Left colon (tissue), 2 donors: Measurements from ENCODE around the gene MTA3. TPM values are rescaled to one million over a fixed set of nuclear protein-coding genes. Genes with fewer than 3 reads are reported as not detected.
"Not testable (repeated sequence)": the region's sequence is repeated elsewhere in the genome, so short reads cannot be mapped to it uniquely, and the experiment has no call there.

Source experiments
- ATAC-seq: fragments of 200-7000 bp; cut with Tn5 transposase; one replicate; pipeline ENCODE4 v1.9.1; 2020; ENCODE audit warnings: mild to moderate bottlenecking, moderate library complexity
- DNase-seq, 2 donors: peaks; one replicate each; pipeline ENCODE4 v3.0.0-alpha.2; 2020
- intact Hi-C, 2 donors: fragments of 100-400 bp; cut with DNase I in 1 of 2; cut with micrococcal nuclease in 1 of 2; formaldehyde crosslinking; loops; one replicate each; pipeline versions ENCODE4 v1.11.2 to v1.14.0; 2022; cut with DNase I, micrococcal nuclease
- long read RNA-seq: library from polyadenylated mRNA; unstranded; transcript quantifications from one replicate; pipeline ENCODE4 v2.0.0, GENCODE V29; 2021
- total RNA-seq, 2 donors: library from RNA; stranded (reverse); fragmentation: NEBNext Ultra II Directional; extraction: Animal tissue kit (Norgen Biotek cat#: 25700); gene quantifications; one replicate each; pipeline ENCODE4 v1.2.1, GENCODE V29; 2021
- donor health status: DM: no; HTN: no; CAD: no.
- donor health status: DM: yes; HTN: yes; CAD: no.

Gene MTA3
- 10 to 100 TPM; 39.1 to 47.4 TPM for total RNA-seq
- long read RNA-seq, transcript MTA3-204 (14 exons, 2,041 nt): major isoform, 30 of 86 reads
- long read RNA-seq, transcript MTA3-205 (14 exons, 2,202 nt): minor isoform, 29 of 86 reads
- long read RNA-seq, partial matches to known transcripts: 7 of 86 reads
- long read RNA-seq, other reads (novel, unspliced or antisense): 19 of 86 reads

DNA sequence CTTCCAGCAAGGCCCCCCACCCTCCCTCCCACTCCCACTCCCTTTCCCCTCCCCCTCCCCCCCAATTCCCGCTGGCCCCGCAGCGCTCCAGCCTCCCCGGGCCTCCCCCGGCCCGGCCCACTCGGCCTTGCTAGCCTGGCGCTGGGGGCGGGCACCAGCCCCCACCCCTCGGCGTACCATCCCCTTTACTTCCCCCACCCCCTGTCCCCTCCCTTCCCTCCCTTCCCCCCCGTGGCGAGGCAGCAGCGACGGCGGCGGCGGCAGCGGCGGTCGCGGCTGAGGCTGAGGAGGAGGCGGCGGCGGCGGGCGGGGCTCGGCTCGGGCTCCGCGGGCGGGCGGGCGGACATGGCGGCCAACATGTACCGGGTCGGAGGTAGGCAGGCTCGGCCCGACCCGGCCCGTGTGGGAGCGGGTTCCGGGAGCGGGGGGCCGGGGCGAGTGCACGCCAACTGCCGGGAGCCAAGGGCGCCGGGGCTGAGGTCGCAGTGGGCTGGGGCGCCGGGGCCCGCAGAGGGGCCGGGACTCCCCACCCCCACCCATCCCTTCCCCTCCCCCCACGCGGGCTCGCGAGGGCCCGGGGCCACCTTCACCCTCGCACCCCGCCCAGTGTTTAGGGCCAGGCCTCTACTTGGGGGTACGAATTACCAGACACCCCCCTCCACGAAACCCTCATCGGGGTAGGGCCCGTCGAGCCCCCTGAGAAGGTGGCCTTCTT, at the start of gene MTA3:
TSS of gene MTA3 (plus strand) at position 232 of the 715 bp plus-strand sequence. CDS start at position 346, 114 bp downstream.
- intact Hi-C loops: no loop called here
- peak; percentile 48 to 81 for DNase-seq
- peak; percentile 79 for ATAC-seq

DNA sequence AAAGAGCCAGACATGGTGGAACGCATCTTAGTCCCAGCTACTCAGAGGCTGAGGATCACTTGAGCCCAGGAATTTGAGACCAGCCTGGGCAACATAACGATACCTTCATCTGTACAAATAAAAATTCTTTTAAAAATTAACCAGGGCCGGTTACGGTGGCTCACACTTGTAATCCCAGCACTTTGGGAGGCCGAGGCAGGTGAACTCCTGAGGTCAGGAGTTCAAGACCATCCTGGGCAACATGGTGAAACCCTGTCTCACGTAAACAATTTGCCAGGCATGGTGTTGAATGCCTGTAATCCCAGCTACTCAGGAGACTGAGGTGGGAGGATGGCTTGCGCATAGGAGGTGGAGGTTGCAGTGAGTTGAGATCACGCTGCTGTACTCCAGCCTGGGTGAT, 48.8 kb upstream of the MTA3 start:
- no peak for ATAC-seq
- intact Hi-C loops: no loop called here
- DNase-seq: no peak

DNA sequence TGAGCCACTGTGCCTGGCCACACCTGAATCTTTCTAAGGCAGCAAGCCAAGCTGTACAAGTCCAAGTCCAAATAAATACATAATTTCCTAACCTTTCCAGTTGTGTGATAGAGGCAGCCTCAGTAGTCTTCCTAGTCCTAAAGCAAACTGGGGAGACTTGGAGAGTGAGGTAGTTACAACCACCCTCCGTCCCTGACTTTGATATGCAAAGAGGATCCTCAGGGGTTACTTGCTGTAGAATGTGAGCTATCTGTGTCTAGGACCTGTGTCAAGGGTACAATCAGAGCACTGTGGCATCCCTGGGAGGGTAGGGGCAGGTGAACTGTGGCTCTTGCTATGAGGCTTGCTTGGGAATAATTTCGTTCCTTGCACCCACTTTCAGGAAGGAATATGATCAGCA, 46.4 kb upstream of the MTA3 start:
- ATAC-seq (no peak), DNase-seq (no peak)
- intact Hi-C loops: no loop called here

DNA sequence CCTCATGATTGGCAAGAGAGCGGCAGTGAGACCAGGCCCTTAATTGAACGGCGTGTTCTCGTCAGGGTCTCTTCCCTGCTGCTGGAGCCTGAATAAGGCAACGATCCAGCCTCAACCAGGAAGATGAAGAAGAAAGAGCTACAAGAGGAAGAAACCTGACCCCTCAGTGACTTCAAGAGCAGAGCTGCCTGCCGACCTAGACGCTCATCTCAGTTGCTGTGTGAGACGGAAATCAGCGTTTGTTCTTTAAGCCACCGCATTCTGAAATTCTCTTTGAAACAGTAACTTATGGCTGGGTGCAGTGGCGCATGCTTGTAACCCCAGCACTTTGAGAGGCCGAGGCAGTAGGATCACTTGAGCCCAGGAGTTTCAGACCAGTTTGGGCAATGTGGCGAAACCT, 45.1 kb upstream of the MTA3 start:
- DNase-seq (no peak), ATAC-seq (no peak)
- intact Hi-C loops: no loop called here

DNA sequence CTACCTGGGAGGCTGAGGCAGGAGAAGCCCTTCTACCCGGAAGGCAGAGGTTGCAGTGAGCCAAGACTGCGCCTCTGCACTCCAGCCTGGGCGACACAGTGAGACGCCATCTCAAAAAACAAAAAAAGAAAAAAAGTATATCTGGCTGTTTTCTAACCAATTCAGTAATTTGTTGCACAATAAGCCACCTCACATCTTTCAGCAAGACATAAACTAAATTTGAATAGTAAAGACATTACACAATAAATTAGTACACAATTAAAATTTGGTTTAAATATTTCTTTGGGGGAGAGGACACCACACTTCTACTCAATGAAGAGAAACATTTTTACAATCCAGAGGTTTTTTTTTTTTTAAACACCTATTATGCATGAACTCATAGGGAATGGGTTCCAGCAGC, 36.0 kb upstream of the MTA3 start:
- ATAC-seq (no peak), DNase-seq (no peak)
- intact Hi-C loops: no loop called here

DNA sequence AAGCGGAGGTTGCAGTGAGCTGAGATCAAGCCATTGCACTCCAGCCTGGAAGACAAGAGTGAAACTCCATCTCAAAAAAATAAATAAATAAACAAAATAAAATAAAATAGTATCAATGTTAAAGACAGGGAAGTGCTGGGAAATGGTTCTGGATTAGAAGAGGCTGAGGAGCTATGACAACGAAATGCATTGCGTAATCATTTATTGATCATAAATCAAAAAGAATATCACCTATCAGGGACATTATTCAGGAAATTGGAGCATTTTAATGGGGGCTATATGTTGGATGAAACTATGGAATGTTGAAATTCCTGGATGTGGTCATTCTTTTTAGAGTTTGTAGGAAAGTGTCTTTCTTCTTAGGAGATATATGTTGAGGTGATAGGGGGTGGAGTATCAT, 30.9 kb upstream of the MTA3 start:
- no peak for DNase-seq

DNA sequence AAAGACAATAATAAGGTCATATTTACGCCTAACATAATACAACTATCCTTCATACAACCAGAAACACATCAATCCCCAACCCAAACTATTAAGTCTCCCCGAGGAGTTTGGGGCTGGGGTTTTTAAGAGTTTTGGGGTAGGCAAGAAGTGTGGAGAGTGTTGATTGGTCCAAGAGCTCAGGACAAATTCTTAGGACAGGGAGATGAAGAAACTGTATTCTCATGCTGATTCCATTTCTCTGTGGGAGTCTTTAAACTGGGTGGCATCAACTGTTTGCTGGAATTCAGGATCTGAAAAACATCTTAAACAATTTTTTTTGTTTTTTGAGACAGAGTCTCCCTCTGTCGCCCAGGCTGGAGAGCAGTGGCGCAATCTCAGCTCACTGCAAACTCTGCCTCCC, 25.6 kb upstream of the MTA3 start:
- intact Hi-C loops: no loop called here
- DNase-seq (no peak), ATAC-seq (no peak)

More for the DNA sequence above, 30.9 kb upstream of the MTA3 start:
- intact Hi-C loops: no loop called here
- no peak for ATAC-seq

DNA sequence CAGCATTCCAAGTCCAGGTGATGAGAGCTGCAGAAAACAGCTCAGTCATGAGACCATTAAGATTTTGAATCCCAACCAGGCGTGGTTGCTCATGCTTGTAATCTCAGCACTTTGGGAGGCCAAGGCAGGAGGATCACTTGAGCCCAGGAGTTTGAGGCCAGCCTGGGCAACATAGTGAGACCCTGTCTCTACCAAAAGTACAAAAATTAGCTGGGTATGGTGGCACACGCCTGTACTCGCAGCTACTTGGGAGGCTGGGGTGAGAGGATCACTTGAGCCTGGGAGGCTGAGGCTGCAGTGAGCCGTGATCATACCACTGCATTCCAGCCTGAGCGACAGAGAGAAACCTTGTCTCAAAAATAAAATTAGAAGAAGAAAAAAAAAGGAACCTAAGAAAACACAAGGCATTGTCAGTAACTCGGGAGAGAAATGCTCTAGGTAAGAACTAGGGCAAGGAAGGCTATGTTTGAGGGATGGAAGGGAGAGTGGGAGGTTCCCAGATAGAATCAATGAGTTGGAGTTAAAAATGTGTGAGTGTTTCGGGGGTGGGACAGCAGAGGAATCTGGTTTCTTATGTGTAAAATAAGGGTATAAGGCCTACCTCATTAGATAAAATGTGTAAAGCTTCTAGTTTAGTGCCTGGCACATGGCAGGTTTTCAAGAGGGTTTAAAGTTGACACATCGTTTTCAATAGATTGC, 23.3 kb upstream of the MTA3 start:
- DNase-seq (no peak), ATAC-seq (no peak)
- intact Hi-C loops: no loop called here

DNA sequence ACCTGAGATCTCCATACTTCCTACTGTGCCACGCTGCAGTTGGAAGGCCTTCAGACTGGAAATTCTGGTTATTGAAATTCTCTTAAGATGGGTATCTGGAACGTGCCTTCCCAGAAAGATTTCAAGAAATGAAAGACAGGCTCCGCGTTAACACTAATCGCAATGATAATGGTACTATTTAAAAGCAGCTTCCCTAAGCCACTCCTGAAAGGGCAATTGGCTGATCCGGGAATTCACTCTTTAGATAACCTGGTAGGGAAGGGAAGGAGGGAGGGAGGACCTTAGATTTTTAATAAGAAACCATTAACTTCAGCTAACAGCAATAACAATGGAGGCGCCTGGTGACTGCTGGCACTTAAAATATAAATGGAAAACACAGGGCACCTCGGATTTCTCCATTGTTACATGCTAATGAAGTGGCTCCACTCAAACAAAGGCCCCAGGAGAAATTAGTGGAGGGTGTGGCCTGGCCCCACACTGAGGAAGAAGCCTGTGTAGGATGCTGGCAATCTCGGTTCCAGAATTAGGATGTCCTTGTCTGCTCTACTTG, 22.5 kb upstream of the MTA3 start:
- ATAC-seq (no peak), DNase-seq (no peak)
- intact Hi-C loops: no loop called here

DNA sequence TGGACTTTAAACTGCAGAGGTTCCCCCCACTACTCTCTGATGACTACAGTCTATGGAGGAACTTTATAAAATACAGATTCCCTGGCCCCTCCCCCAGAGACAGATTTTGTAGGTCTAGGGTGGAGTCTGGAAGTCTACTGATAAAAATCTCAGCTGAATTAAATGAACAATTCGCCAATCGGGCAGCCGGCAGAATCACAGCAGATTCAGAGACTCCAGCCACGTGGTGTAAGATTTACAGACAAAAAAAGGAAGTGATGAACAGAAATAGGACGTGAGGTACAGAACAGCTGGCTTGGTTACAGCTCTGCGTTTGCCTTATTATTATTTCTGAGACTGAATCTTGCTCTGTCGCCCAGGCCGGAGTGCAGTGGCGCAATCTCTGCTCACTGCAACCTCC, 21.4 kb upstream of the MTA3 start:
- intact Hi-C loops: no loop called here
- DNase-seq (no peak), ATAC-seq (no peak)

DNA sequence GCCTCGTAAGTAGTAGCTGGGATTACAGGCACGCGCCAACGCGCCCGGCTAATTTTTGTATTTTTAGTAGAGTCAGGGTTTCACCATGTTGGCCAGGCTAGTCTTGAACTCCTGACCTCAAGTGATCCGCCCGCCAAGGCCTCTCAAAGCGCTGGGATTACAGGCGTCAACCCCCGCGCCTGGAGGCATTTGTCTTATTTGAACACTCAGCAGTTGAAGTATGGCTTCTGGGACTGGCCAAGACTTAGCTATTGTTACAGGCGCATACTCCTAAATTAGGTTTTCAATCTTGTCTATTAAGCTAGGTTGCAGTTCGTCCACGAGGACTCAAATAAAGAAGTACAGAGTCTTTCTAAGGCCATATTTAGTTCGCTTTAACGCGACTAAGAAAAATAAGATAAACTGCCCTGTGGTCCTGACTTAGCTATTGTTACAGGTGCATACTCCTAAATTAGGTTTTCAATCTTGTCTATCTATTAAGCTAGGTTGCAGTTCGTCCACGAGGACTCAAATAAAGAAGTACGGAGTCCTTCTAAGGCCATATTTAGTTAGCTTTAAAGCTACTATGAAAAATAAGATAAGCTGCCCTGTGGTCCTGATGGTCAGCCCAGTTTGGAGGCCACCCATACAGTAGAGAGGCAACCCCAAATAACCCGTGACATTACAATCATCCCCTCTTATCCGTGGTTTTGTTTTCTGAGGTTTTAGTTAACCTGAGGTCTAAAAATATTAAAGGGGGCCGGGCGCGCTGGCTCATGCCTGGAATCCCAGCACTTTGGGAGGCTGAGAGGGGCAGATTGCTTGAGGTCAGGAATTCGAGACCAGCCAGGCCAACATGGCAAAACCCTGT, 20.8 kb upstream of the MTA3 start:
- ATAC-seq: no peak
- DNase-seq: no peak
- intact Hi-C loops: no loop called here

DNA sequence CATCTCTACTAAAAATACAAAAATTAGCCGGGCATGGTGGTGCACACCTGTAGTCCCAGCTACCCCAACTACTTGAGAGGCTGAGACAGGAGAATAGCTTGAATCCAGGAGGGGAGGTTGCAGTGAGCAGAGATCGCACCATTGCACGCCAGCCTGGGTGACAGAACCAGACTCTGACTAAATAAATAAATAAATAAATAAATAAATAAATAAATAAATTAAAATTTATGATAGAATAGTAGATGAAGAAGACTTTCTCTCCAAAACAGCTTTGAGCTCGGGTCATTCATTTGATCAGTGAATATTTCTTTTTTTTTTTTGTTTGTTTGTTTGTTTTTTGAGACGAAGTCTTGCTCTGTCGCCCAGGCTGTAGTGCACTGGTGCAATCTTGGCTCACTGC, 17.6 kb upstream of the MTA3 start:
- intact Hi-C loops: no loop called here
- DNase-seq (no peak), ATAC-seq (no peak)

DNA sequence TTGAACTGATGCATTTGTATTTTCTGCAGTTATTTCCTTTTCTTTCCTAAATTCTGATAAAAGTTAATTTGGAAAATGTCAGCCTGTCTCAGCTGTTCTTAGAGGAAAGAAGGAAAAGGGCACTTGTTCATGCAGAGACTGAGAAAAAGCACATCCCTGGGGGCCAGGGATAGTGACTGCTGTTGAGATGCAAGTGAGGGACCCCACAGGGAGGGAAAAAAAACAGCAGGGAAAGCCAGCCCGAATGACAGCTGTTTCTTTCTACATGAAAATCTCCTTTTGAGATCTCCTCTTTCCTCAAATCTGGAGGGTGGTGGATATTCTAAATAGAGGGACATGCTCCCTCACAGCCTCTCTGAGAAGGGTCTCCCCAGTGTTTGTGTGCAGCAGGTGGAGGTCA, 14.0 kb upstream of the MTA3 start:
- DNase-seq: no peak
- ATAC-seq: no peak
- intact Hi-C loops: no loop called here

DNA sequence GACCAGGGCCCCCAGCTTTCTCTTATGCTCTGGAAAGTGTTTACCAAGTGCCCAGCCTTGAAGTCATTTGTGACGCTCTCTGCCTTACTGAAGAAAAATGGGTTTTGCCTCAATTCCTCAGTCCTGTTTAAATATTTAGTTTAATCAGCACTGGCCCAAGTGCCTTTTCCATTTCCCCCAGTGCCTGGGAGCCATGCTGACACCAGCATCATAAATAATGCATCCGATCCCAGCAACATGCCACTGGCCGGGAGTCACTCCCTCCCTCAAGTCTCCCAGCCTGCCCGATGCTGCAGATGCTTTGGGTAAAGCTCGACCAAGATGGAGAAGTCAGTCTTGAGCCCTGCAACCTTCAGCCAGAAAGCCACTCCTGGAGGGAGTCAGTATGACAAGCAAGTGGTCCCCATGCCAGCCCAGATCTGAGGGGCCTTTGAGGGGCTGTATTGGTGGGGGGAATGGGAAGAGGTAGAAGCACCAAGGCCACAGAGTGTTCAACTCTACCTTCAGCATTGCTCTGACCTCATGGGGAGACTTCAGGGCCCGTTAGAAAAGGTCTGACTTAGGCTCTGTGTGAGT, 12.0 kb upstream of the MTA3 start:
- intact Hi-C loops: no loop called here
- no peak for ATAC-seq
- DNase-seq: no peak

DNA sequence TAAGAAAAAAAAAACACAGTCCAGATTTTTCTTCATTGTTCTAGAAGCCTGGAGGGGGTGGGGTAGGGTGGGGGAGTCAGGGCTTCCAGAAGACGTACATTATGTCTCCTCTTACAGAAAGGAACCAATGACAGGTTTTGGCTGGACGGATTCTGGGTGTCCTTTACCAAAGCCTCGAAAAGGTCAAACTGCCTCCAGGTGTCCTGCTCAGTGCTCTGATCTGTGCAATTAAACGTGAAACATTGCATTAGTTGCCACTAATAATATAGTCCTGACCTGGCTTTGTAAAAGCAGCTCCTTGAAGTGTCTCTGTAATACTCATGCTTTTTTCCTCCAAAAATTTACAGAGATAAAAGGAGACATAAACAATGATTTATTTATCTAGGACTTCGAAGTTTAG, 11.1 kb upstream of the MTA3 start:
- no peak for DNase-seq
- intact Hi-C loops: no loop called here
- no peak for ATAC-seq

DNA sequence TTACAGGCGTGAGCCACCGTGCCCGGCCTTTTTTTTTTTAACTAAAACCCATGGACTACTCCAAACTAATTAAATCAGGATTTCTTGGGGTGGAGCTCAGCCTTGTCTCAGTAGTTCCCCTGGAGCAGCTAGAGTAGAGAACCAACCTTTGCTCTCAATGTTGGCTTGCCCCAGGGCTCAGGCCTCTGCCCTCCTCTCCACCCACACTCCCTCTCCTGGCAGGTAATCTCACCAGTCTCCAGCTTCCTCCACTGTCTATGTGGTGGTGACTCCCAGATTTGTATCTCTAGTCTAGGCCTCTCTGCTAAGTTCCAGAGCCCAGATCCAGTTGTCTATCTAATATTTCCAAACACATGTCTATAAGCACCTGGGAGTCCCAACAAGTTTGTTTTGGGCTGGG, 9.6 kb upstream of the MTA3 start:
- DNase-seq (peak; percentile 76 to 78), ATAC-seq (peak; percentile 93)
- intact Hi-C loops: no loop called here

DNA sequence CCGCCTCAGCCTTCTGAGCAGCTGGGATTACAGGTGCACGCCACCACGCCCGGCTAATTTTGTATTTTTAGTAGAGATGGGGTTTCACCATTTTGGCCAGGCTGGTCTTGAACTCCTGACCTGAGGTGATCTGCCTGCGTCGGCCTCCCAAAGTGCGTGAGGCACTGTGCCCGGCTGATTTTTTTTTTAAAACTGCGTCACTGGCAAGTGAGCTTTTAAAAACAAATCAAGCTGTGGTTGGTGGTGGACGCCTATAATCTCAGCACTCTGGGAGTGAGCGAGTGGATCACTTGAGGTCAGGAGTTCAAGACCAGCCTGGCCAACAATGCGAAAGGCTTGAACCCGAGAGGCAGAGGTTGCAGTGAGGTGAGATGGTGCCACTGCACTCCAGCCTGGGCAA, 8.3 kb upstream of the MTA3 start:
- intact Hi-C loops, ATAC-seq, DNase-seq: not testable (repeated sequence)

DNA sequence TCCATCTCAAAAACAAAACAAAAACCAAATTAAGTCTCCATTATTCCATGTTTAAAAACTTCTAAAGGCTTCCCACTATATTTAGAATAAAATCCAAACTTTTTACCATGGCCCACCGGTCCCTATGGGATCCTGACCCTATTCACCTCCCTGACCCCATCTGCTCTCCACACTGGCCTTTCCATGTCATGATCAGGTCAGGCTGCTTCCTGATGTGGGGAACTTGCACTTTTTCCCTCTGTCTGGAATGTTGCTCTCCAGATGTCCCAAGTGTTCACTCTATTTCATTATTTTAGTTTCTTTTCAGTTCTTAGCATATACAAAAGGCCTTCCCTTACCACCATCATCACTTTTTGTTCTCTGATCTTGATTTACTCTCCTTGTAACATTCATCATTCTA, 7.5 kb upstream of the MTA3 start:
- intact Hi-C loops: no loop called here
- DNase-seq: no peak
- no peak for ATAC-seq
